ENCODE data around the gene TMTC1. TPM values are rescaled to one million over a fixed set of nuclear protein-coding genes. Genes with fewer than 3 reads are reported as not detected.

Gene TMTC1
- total and polyA plus RNA-seq, 9 donors, result 22.5 to 38.1 (median 33.7) TPM

DNA sequence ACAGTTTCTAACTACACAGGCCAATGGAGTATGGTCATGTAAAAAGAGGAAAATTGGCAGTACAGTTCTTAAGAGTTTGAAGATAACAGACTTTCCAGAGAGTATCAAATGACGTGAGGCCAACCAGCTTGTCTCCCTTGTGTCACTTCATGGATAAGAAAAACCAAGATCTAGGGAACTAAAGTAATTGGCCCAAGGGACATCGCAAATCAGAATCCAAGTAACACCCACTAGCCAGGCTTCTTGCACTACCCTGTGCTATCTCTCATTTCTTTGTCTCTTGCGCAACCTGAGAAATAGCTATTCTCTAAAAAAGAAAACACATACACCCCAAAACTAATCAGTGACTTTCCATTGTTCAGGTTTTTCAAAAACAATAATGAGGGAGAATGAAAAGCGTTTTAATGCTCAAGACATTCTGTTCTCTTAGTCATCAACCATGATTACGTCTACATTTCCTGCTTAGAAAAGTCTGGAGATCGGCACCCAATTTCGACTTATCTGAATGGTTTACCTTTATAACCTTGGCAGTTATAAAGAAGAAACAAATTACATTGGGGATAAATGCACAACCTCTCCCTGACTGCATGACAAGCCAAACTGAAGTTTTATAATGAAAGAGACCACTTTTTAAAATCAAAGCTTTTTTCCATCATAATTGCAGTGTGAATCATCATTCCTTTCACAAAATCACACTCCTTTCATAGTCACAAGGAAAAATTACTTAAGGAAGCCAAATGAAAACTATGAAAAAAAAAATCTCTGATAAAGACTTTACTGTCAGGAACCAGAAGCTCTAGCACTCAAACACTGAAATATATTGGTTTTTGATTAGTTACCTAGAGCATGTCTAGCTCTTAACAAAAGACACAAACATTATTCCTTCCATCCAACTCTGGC, 42.1 kb downstream of the TMTC1 start:
- H3K4me1 ChIP-seq (ENCODE audit: control insufficient read depth, insufficient read depth, low read length), result peaks cover 26% of the 10 kb centered on the region
- H3K27me3 ChIP-seq (ENCODE audit: control insufficient read depth, insufficient read depth, low read length), result no peaks in the 10 kb centered on the region
- H3K9me3 ChIP-seq (replicated peaks; ENCODE audit: control insufficient read depth, low read depth, low read length), result no peaks in the 10 kb centered on the region
- 80% methylated on average over 2 of the region's 7 CpGs for WGBS (ENCODE audit: insufficient coverage)
- no peak overlapping the region for H3K4me3 ChIP-seq (ENCODE audit: low read length)
- H3K36me3 ChIP-seq (ENCODE audit: control insufficient read depth, insufficient read depth, low read length), result no peaks in the 10 kb centered on the region
- H3K27ac ChIP-seq (ENCODE audit: low read length), result no peak overlapping the region
- no peak for DNase-seq

DNA sequence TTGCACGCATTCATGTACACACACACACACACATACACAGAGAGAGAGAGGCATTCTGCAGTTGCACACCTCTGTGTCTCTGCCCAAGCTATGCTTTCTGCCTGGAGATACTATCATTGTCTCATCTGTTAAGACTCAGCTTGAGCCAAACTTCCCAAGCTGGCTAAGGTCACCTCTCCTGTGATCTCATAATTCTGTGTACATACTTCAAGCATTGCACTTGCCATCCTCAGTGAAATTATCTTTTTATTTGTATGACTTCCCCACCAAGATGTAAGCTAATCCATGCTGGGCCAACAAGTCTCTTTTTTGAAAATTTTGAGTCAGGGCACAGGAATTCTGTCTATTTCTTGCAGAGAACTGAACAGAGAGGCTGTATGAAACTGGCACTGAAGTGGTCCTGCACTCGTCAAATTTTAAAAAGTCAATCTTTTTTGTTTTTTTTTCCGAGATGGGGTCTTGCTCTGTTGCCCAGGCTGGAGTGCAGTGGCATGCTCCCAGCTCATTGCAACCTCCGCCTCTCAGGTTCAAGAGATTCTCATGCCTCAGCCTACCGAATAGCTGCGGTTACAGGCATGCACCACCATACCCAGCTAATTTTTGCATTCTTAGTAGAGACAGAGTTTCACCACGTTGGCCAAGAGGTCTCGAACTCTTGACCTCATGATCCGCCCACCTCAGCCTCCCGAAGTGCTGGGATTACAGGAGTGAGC, 44.3 kb downstream of the TMTC1 start:
- no peaks in the 10 kb centered on the region for H3K27me3 ChIP-seq (ENCODE audit: control insufficient read depth, insufficient read depth, low read length)
- WGBS (ENCODE audit: insufficient coverage), result 87% methylated on average over 7 of the region's 10 CpGs
- DNase-seq, result no peak
- no peaks in the 10 kb centered on the region for H3K9me3 ChIP-seq (replicated peaks; ENCODE audit: control insufficient read depth, low read depth, low read length)
- no peak overlapping the region for H3K27ac ChIP-seq (ENCODE audit: low read length)
- H3K4me3 ChIP-seq (ENCODE audit: low read length), result no peak overlapping the region
- H3K36me3 ChIP-seq (ENCODE audit: control insufficient read depth, insufficient read depth, low read length), result no peaks in the 10 kb centered on the region
- peaks cover 29% of the 10 kb centered on the region for H3K4me1 ChIP-seq (ENCODE audit: control insufficient read depth, insufficient read depth, low read length)

DNA sequence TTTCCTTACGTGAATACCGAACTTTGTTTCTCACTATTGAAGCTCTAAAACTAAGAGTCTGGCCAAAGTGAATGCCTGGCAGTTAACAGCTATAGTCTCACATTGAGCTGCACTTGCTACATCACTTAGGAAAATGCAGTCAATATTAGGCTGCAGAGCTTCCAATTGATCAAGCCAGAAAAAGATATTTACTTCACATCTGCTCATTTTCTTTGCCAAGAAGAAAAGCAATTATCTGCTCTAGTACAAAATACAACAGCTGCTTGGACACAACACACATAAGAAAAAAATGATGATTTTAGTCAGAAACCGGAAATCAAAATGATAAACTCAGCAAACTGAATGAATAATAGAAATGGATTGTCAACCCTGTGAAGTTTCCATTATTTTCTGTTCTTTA, 45.4 kb downstream of the TMTC1 start:
- Histone ChIP-seq H3K9me3 (replicated peaks; ENCODE audit: control insufficient read depth, low read depth, low read length) (no peaks in the 10 kb centered on the region), H3K4me1 (ENCODE audit: control insufficient read depth, insufficient read depth, low read length) (peaks cover 32% of the 10 kb centered on the region), H3K4me3 (ENCODE audit: low read length) (no peak overlapping the region), H3K27me3 (ENCODE audit: control insufficient read depth, insufficient read depth, low read length) (no peaks in the 10 kb centered on the region), H3K36me3 (ENCODE audit: control insufficient read depth, insufficient read depth, low read length) (no peaks in the 10 kb centered on the region), H3K27ac (ENCODE audit: low read length) (peak overlapping the region; percentile 29)
- peak; percentile 98 for DNase-seq
- 20% methylated on average over 2 of the region's 3 CpGs for WGBS (ENCODE audit: insufficient coverage)

DNA sequence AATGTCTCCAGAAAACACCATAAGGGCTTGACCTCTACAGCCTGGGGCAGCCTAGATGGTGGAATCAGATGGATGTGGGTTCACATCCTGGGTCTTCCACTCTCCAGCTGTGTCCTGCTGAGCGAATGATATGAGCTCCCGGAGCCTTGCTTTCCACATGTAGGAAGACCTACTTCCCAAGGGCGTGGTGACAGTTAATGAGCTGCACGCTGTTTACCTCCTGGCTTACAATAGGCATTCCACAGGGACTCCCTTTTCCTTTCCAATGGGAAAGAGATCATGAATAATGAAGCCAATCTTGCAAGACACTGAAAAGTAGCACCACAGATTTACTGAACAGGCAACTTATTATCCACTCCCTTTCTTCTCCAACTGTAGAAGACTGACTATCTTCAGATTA, 46.1 kb downstream of the TMTC1 start:
- H3K9me3 ChIP-seq (replicated peaks; ENCODE audit: control insufficient read depth, low read depth, low read length), result no peaks in the 10 kb centered on the region
- no CpG with 5 or more reads among the region's 4 CpGs for WGBS (ENCODE audit: insufficient coverage)
- H3K27ac ChIP-seq (ENCODE audit: low read length), result peak overlapping the region; percentile 29
- peaks cover 2% of the 10 kb centered on the region for H3K36me3 ChIP-seq (ENCODE audit: control insufficient read depth, insufficient read depth, low read length)
- peaks cover 34% of the 10 kb centered on the region for H3K4me1 ChIP-seq (ENCODE audit: control insufficient read depth, insufficient read depth, low read length)
- DNase-seq, result peak; percentile 69
- no peak overlapping the region for H3K4me3 ChIP-seq (ENCODE audit: low read length)
- no peaks in the 10 kb centered on the region for H3K27me3 ChIP-seq (ENCODE audit: control insufficient read depth, insufficient read depth, low read length)

DNA sequence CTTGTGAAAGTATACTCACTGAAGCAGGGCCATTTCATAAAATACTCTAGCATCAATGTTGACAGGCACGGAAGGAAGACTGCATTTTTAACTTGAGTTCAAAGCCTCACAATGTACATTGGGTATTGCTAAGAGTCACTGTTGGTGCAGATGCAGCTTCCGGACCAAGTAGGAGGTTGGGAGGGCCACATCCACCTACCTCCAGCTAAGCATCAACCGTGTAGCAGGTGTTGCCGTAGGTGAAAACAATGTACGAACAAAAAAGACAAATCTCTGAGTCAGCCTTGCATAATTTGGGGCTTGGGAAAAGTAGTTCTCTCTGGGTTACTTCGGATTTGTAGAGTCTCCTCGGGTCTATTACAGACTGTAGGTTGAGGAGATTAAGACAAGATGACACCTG, 48.1 kb downstream of the TMTC1 start:
- no peak overlapping the region for H3K4me3 ChIP-seq (ENCODE audit: low read length)
- H3K27ac ChIP-seq (ENCODE audit: low read length), result no peak overlapping the region
- no peaks in the 10 kb centered on the region for H3K27me3 ChIP-seq (ENCODE audit: control insufficient read depth, insufficient read depth, low read length)
- peaks cover 40% of the 10 kb centered on the region for H3K4me1 ChIP-seq (ENCODE audit: control insufficient read depth, insufficient read depth, low read length)
- no peak for DNase-seq
- 85% methylated on average over 3 of the region's 7 CpGs for WGBS (ENCODE audit: insufficient coverage)
- H3K9me3 ChIP-seq (replicated peaks; ENCODE audit: control insufficient read depth, low read depth, low read length), result no peaks in the 10 kb centered on the region
- H3K36me3 ChIP-seq (ENCODE audit: control insufficient read depth, insufficient read depth, low read length), result peaks cover 3% of the 10 kb centered on the region

DNA sequence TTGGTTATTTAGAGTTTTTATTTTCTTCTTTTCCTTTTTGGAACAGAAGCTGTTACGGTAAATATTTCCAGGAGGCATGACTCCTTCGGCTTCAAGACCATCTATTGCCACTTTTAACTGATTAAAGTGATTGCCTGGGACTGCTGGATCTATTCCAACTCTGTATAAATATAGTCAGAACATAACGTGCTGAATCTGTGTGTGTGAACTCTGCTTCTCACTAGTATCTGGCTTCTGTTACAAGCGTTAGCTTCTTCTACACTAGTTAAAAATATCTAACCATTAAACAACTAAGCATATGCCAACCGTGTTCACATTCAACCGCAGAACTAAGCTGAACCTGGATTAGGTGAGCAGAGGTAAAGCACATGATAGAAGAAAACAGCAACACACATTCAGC, 49.0 kb downstream of the TMTC1 start:
- no peak for DNase-seq
- H3K27ac ChIP-seq (ENCODE audit: low read length), result peak overlapping the region; percentile 31
- H3K9me3 ChIP-seq (replicated peaks; ENCODE audit: control insufficient read depth, low read depth, low read length), result no peaks in the 10 kb centered on the region
- H3K4me3 ChIP-seq (ENCODE audit: low read length), result no peak overlapping the region
- peaks cover 3% of the 10 kb centered on the region for H3K36me3 ChIP-seq (ENCODE audit: control insufficient read depth, insufficient read depth, low read length)
- H3K27me3 ChIP-seq (ENCODE audit: control insufficient read depth, insufficient read depth, low read length), result no peaks in the 10 kb centered on the region
- H3K4me1 ChIP-seq (ENCODE audit: control insufficient read depth, insufficient read depth, low read length), result peaks cover 47% of the 10 kb centered on the region
- WGBS (ENCODE audit: insufficient coverage), result no CpG with 5 or more reads among the region's 6 CpGs

DNA sequence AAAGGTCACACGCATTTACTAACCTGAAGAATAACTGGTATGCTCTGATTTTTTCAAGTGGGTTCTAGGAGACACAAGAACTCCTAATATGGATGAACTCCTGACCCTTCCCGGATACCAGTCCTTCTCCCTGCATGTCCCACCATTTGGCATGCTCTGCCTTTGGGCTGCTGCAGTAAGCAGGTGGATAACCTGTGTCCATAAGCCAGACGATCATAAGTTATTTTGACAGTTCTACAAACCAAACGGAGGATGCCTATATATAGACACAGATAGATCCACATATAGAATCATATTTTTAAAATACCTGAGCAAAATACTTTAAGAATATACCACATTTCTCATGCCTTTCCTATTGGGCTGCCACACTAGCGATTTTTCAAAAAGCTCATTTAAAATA, 49.4 kb downstream of the TMTC1 start:
- Histone ChIP-seq H3K27me3 (ENCODE audit: control insufficient read depth, insufficient read depth, low read length) (no peaks in the 10 kb centered on the region), H3K4me3 (ENCODE audit: low read length) (no peak overlapping the region), H3K9me3 (replicated peaks; ENCODE audit: control insufficient read depth, low read depth, low read length) (no peaks in the 10 kb centered on the region), H3K36me3 (ENCODE audit: control insufficient read depth, insufficient read depth, low read length) (peaks cover 3% of the 10 kb centered on the region), H3K27ac (ENCODE audit: low read length) (peak overlapping the region; percentile 31), H3K4me1 (ENCODE audit: control insufficient read depth, insufficient read depth, low read length) (peaks cover 47% of the 10 kb centered on the region)
- DNase-seq, result peak; percentile 49
- no CpG with 5 or more reads among the region's 5 CpGs for WGBS (ENCODE audit: insufficient coverage)

DNA sequence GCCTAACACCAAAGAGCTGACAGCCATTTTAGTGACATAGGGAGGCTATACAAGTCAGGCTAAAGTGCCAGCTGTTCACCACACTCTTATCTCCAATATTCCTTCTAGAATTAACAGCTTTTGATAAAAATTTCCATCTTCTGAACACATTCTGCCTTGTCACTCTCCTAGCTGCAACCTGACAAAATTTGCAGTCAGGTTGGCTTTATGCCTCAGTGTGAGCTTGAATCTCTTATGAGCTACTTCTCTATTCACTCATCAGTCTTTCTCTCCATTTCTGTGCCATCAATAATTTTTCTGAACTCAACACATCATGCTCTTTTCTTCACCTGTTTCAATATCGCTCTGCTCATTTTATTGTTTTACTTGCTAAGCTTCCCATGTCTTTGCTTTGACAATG, 50.2 kb downstream of the TMTC1 start:
- no CpG with 5 or more reads among the region's 1 CpG for WGBS (ENCODE audit: insufficient coverage)
- H3K9me3 ChIP-seq (replicated peaks; ENCODE audit: control insufficient read depth, low read depth, low read length), result no peaks in the 10 kb centered on the region
- no peak for DNase-seq
- H3K4me1 ChIP-seq (ENCODE audit: control insufficient read depth, insufficient read depth, low read length), result peaks cover 44% of the 10 kb centered on the region
- H3K36me3 ChIP-seq (ENCODE audit: control insufficient read depth, insufficient read depth, low read length), result peaks cover 3% of the 10 kb centered on the region
- no peak overlapping the region for H3K27ac ChIP-seq (ENCODE audit: low read length)
- H3K27me3 ChIP-seq (ENCODE audit: control insufficient read depth, insufficient read depth, low read length), result no peaks in the 10 kb centered on the region
- no peak overlapping the region for H3K4me3 ChIP-seq (ENCODE audit: low read length)

DNA sequence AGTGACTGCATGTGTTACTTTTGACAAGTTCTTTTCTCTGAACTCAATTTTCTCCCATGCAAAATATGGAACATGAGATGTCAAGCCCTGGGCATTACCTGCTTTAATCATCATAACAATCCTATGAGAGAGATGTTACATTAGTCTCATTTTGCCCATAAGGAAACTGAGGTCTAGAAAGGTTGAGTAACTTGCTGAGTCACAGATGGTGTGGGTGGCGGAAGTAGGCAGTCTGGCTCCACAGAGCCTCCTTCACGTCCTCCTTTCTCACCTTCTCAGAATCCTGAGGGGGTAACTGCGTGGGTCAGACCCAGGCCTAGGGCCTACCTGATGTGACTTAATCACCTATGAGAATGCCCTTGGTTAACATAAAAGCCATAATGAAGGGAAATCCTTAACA, 50.7 kb downstream of the TMTC1 start:
- no peaks in the 10 kb centered on the region for H3K27me3 ChIP-seq (ENCODE audit: control insufficient read depth, insufficient read depth, low read length)
- no peak overlapping the region for H3K4me3 ChIP-seq (ENCODE audit: low read length)
- peaks cover 49% of the 10 kb centered on the region for H3K4me1 ChIP-seq (ENCODE audit: control insufficient read depth, insufficient read depth, low read length)
- no peak for DNase-seq
- WGBS (ENCODE audit: insufficient coverage), result 80% methylated on average over 1 of the region's 3 CpGs
- no peak overlapping the region for H3K27ac ChIP-seq (ENCODE audit: low read length)
- H3K36me3 ChIP-seq (ENCODE audit: control insufficient read depth, insufficient read depth, low read length), result peaks cover 3% of the 10 kb centered on the region
- H3K9me3 ChIP-seq (replicated peaks; ENCODE audit: control insufficient read depth, low read depth, low read length), result no peaks in the 10 kb centered on the region

DNA sequence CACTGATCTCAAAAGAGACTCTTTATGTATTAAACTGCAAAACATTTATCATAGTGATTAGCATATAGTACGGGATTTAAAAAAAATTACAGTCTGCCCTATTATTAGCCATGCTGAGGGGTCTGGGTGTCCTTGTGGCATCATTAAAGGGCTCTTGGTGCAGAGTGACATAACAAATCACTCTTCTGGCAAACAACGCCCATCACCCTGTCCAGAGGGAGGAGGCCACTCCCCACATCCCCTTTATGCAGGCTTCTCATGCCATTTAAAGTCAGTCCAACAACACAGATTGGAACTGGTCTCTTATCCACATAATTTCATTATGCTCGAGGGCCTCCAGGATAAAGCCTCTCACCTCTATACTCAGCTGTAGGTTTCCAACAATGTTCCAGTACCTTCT, 51.1 kb downstream of the TMTC1 start:
- no CpG with 5 or more reads among the region's 3 CpGs for WGBS (ENCODE audit: insufficient coverage)
- no peak for DNase-seq

More for the DNA sequence above, 51.1 kb downstream of the TMTC1 start:
- no peaks in the 10 kb centered on the region for H3K9me3 ChIP-seq (replicated peaks; ENCODE audit: control insufficient read depth, low read depth, low read length)
- H3K36me3 ChIP-seq (ENCODE audit: control insufficient read depth, insufficient read depth, low read length), result peaks cover 3% of the 10 kb centered on the region
- H3K27ac ChIP-seq (ENCODE audit: low read length), result peak overlapping the region; percentile 40
- H3K4me3 ChIP-seq (ENCODE audit: low read length), result no peak overlapping the region
- peaks cover 49% of the 10 kb centered on the region for H3K4me1 ChIP-seq (ENCODE audit: control insufficient read depth, insufficient read depth, low read length)
- no peaks in the 10 kb centered on the region for H3K27me3 ChIP-seq (ENCODE audit: control insufficient read depth, insufficient read depth, low read length)

Data from muscle of leg (tissue), 11 donors.